Ascending aorta (tissue), 2 donors: Measurements from ENCODE around the gene BAG1. TPM values are rescaled to one million over a fixed set of nuclear protein-coding genes. Genes with fewer than 3 reads are reported as not detected.

Experiments used
- DNase-seq, 2 donors: peaks; one replicate each; pipeline ENCODE4 v3.0.0-alpha.2; 2019; ENCODE audit warnings: low spot score in 2 of 2
- H3K27ac ChIP-seq, 2 donors: fragments of 200-600 bp; sonication (generic); one replicate each; pipeline ENCODE4 v1.5.1; 2016 to 2017; ENCODE audit warnings: mild to moderate bottlenecking in 1 of 2
- H3K27me3 ChIP-seq: fragments of 200-600 bp; sonication (generic); one replicate; pipeline ENCODE4 v1.5.1; 2017
- H3K36me3 ChIP-seq, 2 donors: fragments of 200-600 bp; sonication (generic); one replicate each; pipeline ENCODE4 v1.5.1; 2016
- H3K4me1 ChIP-seq, 2 donors: fragments of 200-600 bp; sonication (generic); one replicate each; pipeline ENCODE4 v1.5.1; 2016 to 2017; ENCODE audit warnings: mild to moderate bottlenecking in 1 of 2
- H3K4me3 ChIP-seq, 2 donors: fragments of 200-600 bp; sonication (generic); one replicate each; pipeline ENCODE4 v1.5.1; 2016 to 2017; ENCODE audit warnings: mild to moderate bottlenecking in 1 of 2
- H3K9me3 ChIP-seq, 2 donors: fragments of 200-600 bp; sonication (generic); one replicate each; pipeline ENCODE4 v1.5.1; 2016
- CTCF ChIP-seq, 3 experiments: fragments of 200-600 bp in 2 of 3; fragments of 450-650 bp in 1 of 3; sonication (generic) in 2 of 3; IDR thresholded peaks; one replicate each; pipeline ENCODE4 v1.5.1; 2016 to 2019; ENCODE audit warnings: antibody characterized with exemption in 3 of 3, mild to moderate bottlenecking in 1 of 3, moderate library complexity in 1 of 3
- intact Hi-C: fragments of 100-400 bp; cut with DNase I; formaldehyde crosslinking; loops from one replicate; pipeline ENCODE4 v1.15.1; 2023
- total RNA-seq: library from RNA; depleted of rRNA; stranded (reverse); fragments of >200 nt; gene quantifications from one replicate; pipeline ENCODE4 v1.1.0, GENCODE V29; 2016

BAG1 gene
- total RNA-seq, 1 donor from 2014 or later = 58.5 TPM

- H3K9me3 ChIP-seq = no peaks in the 10 kb centered on the region
- no peak for TF ChIP-seq CTCF (IDR thresholded peaks at IDR 0.05)
- H3K36me3 ChIP-seq = peaks cover 14 to 37% of the 10 kb centered on the region in 2 donors
- H3K4me3 ChIP-seq = no peak overlapping the region
- no peak overlapping the region for H3K27ac ChIP-seq
- no peaks in the 10 kb centered on the region for H3K27me3 ChIP-seq
- intact Hi-C loops = no loop called here
- H3K4me1 ChIP-seq = peaks cover 2 to 8% of the 10 kb centered on the region in 2 donors
- no peak for DNase-seq
Measured at GRCh38 chr9:33285502-33285901, 21.0 kb upstream of the BAG1 start.

- Histone ChIP-seq H3K4me1 (no peaks in the 10 kb centered on the region), H3K9me3 (no peaks in the 10 kb centered on the region), H3K27me3 (no peaks in the 10 kb centered on the region), H3K27ac (no peak overlapping the region), H3K4me3 (no peak overlapping the region), H3K36me3 (peaks cover 74 to 97% of the 10 kb centered on the region in 2 donors)
- no peak for TF ChIP-seq CTCF (IDR thresholded peaks at IDR 0.05)
- no peak for DNase-seq
- intact Hi-C loops = no loop called here
Measured at GRCh38 chr9:33277484-33277883, 13.0 kb upstream of the BAG1 start.

GRCh38 chr9:33273972-33274328, 9.4 kb upstream of the BAG1 start:
- H3K27ac ChIP-seq = no peak overlapping the region
- peaks cover 68 to 98% of the 10 kb centered on the region in 2 donors for H3K36me3 ChIP-seq
- H3K9me3 ChIP-seq = no peaks in the 10 kb centered on the region
- no peaks in the 10 kb centered on the region for H3K27me3 ChIP-seq
- no peaks in the 10 kb centered on the region for H3K4me1 ChIP-seq
- H3K4me3 ChIP-seq = no peak overlapping the region
- no peak for DNase-seq
- no peak for TF ChIP-seq CTCF (IDR thresholded peaks at IDR 0.05)
- intact Hi-C loops = no loop called here

GRCh38 chr9:33273266-33273971, 8.9 kb upstream of the BAG1 start:
- H3K27me3 ChIP-seq = no peaks in the 10 kb centered on the region
- no peak for DNase-seq
- no peak overlapping the region for H3K4me3 ChIP-seq
- no peak overlapping the region for H3K27ac ChIP-seq
- H3K4me1 ChIP-seq = no peaks in the 10 kb centered on the region
- no peak for TF ChIP-seq CTCF (IDR thresholded peaks at IDR 0.05)
- no peaks in the 10 kb centered on the region for H3K9me3 ChIP-seq
- peaks cover 62 to 98% of the 10 kb centered on the region in 2 donors for H3K36me3 ChIP-seq
- intact Hi-C loops = no loop called here

- H3K27ac ChIP-seq = no peak overlapping the region
- no peaks in the 10 kb centered on the region for H3K4me1 ChIP-seq
- H3K27me3 ChIP-seq = no peaks in the 10 kb centered on the region
- no peak overlapping the region for H3K4me3 ChIP-seq
- DNase-seq = no peak
- peaks cover 50 to 97% of the 10 kb centered on the region in 2 donors for H3K36me3 ChIP-seq
- intact Hi-C loops = no loop called here
- H3K9me3 ChIP-seq = no peaks in the 10 kb centered on the region
- TF ChIP-seq CTCF (IDR thresholded peaks at IDR 0.05) = no peak
Measured at GRCh38 chr9:33272061-33272460, 7.6 kb upstream of the BAG1 start.

GRCh38 chr9:33270146-33270545, 5.6 kb upstream of the BAG1 start:
- TF ChIP-seq CTCF (IDR thresholded peaks at IDR 0.05) = no peak
- H3K4me1 ChIP-seq = peaks cover 7 to 9% of the 10 kb centered on the region in 2 donors
- peaks cover 38 to 83% of the 10 kb centered on the region in 2 donors for H3K36me3 ChIP-seq
- H3K27ac ChIP-seq = no peak overlapping the region
- no peak overlapping the region for H3K4me3 ChIP-seq
- no peak for DNase-seq
- no peaks in the 10 kb centered on the region for H3K9me3 ChIP-seq
- intact Hi-C loops = no loop called here
- no peaks in the 10 kb centered on the region for H3K27me3 ChIP-seq
